ENCODE measurements around the gene TNFAIP3. TPM values are rescaled to one million over a fixed set of nuclear protein-coding genes. Genes with fewer than 3 reads are reported as not detected.

Gene TNFAIP3
- total and polyA plus RNA-seq, 2 of the 4 experiments (the other 2 are of a cell fraction): 5.0 to 14.2 TPM

DNA sequence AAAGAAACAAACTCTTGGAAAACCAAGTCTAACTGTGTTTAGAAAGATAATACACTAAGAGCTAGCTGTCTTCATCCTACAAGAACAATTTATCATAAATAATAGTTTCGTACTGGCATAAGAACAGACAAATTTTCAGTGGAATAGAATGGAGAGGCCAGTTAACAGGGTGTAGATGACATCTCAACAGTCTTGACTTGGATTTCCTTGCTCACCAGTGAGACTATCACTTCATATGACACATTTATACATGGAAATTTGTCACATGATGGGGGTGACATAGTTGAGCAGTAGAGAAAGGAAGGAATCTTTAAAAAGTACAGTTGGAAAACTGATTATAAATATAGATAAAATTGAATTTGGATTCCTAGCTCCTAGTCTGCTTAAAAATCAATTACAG, 35.6 kb downstream of the TNFAIP3 start:
- no peak overlapping the region for H2BK120ac ChIP-seq (ENCODE audit: low read depth, low read length)
- intact Hi-C loops (cut with micrococcal nuclease): no loop called here
- H3K4me2 ChIP-seq (ENCODE audit: low read depth, low read length): no peak overlapping the region
- no peak overlapping the region for H4K8ac ChIP-seq (ENCODE audit: low read depth in 2 of 2, low read length in 2 of 2)
- H3K36me3 ChIP-seq (ENCODE audit: control insufficient read depth, insufficient read depth, low read length): no peaks in the 10 kb centered on the region
- no CpG with 5 or more reads among the region's 1 CpG for WGBS, 2 experiments (ENCODE audit: extremely low coverage in 2 of 2, insufficient read length in 1 of 2)
- no peaks in the 10 kb centered on the region for H4K20me1 ChIP-seq (ENCODE audit: insufficient read depth, low read length)
- ATAC-seq (ENCODE audit: low read depth) (no peak), DNase-seq (no peak)
- H3K23ac ChIP-seq (ENCODE audit: low read depth, low read length): no peak overlapping the region
- in situ Hi-C loops (cut with MboI; ENCODE audit: low sequenced_read_pairs): no loop called here
- CTCF ChIA-PET: no interaction called here
- no peaks in the 10 kb centered on the region for H3K9me3 ChIP-seq (ENCODE audit: control insufficient read depth, insufficient read depth, low read length)
- H3K56ac ChIP-seq (ENCODE audit: extremely low read depth, insufficient read depth, low read length): no peak overlapping the region
- dilution Hi-C loops (cut with HindIII; ENCODE audit: low sequenced_read_pairs, unreplicated experiment): no loop called here
- H3K4me1 ChIP-seq (ENCODE audit: control insufficient read depth, insufficient read depth, low read length): no peaks in the 10 kb centered on the region
- H3K14ac ChIP-seq (replicated peaks; ENCODE audit: low read depth, low read length): no peak overlapping the region
- H2BK15ac ChIP-seq (ENCODE audit: low read depth, low read length): no peak overlapping the region
- POLR2A ChIA-PET (ENCODE audit: unreplicated experiment): no interaction called here
- H2AK9ac ChIP-seq (replicated peaks; ENCODE audit: low read depth, low read length, poor library complexity): no peak overlapping the region
- H2BK20ac ChIP-seq (ENCODE audit: low read depth, low read length): no peak overlapping the region
- no peak overlapping the region for H3K4me3 ChIP-seq (ENCODE audit: insufficient read depth, low read depth, low read length)
- no peak overlapping the region for H3K9ac ChIP-seq (ENCODE audit: low read depth, low read length)
- no peaks in the 10 kb centered on the region for H3K9me1 ChIP-seq (ENCODE audit: insufficient read depth, low read length)
- H3K27me3 ChIP-seq (ENCODE audit: control insufficient read depth, insufficient read depth, low read length): no peaks in the 10 kb centered on the region
- no TSS peak for BruUV-seq (replicated peaks)
- no peak overlapping the region for H3K27ac ChIP-seq (ENCODE audit: insufficient read depth, low read length)
- H2BK5ac ChIP-seq (ENCODE audit: low read depth, low read length, poor library complexity, severe bottlenecking): no peak overlapping the region
- H4K91ac ChIP-seq (ENCODE audit: insufficient read depth, low read depth, low read length): no peak overlapping the region
- no peak overlapping the region for H3K18ac ChIP-seq (ENCODE audit: low read depth, low read length)
- no peaks in the 10 kb centered on the region for H3K79me1 ChIP-seq (ENCODE audit: low read depth in 1 of 2, low read length in 2 of 2)
- TF ChIP-seq MAFK (IDR thresholded peaks at IDR 0.05; ENCODE audit: low read depth, low read length) (no peak), RCOR1 (IDR thresholded peaks at IDR 0.05; ENCODE audit: insufficient replicate concordance, low read length) (no peak), MAZ (IDR thresholded peaks at IDR 0.05; ENCODE audit: borderline replicate concordance, low read depth, low read length) (no peak), NFE2L2 (IDR thresholded peaks at IDR 0.05; ENCODE audit: low read depth, low read length) (no peak), BHLHE40 (IDR thresholded peaks at IDR 0.05; ENCODE audit: low read depth, low read length) (no peak), RAD21 (IDR thresholded peaks at IDR 0.05; ENCODE audit: low read length) (no peak), FOS (IDR thresholded peaks at IDR 0.05; ENCODE audit: low read depth, low read length) (no peak), RFX5 (IDR thresholded peaks at IDR 0.05; ENCODE audit: low read depth, low read length) (no peak), SMC3 (IDR thresholded peaks at IDR 0.05; ENCODE audit: low read depth, low read length) (no peak), MXI1 (IDR thresholded peaks at IDR 0.05; ENCODE audit: borderline replicate concordance, low read depth, low read length) (no peak), CEBPB (IDR thresholded peaks at IDR 0.05; ENCODE audit: low read depth, low read length) (no peak), CHD1 (IDR thresholded peaks at IDR 0.05; ENCODE audit: low read depth, low read length) (no peak), POLR2A (IDR thresholded peaks at IDR 0.05; ENCODE audit: low read depth, low read length) (no peak)
- TF ChIP-seq, protein P1, sequence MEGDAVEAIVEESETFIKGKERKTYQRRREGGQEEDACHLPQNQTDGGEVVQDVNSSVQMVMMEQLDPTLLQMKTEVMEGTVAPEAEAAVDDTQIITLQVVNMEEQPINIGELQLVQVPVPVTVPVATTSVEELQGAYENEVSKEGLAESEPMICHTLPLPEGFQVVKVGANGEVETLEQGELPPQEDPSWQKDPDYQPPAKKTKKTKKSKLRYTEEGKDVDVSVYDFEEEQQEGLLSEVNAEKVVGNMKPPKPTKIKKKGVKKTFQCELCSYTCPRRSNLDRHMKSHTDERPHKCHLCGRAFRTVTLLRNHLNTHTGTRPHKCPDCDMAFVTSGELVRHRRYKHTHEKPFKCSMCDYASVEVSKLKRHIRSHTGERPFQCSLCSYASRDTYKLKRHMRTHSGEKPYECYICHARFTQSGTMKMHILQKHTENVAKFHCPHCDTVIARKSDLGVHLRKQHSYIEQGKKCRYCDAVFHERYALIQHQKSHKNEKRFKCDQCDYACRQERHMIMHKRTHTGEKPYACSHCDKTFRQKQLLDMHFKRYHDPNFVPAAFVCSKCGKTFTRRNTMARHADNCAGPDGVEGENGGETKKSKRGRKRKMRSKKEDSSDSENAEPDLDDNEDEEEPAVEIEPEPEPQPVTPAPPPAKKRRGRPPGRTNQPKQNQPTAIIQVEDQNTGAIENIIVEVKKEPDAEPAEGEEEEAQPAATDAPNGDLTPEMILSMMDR (conservative IDR thresholded peaks at IDR 0.05; ENCODE audit: low read depth, low read length): no peak
- TF ChIP-seq, protein P2, sequence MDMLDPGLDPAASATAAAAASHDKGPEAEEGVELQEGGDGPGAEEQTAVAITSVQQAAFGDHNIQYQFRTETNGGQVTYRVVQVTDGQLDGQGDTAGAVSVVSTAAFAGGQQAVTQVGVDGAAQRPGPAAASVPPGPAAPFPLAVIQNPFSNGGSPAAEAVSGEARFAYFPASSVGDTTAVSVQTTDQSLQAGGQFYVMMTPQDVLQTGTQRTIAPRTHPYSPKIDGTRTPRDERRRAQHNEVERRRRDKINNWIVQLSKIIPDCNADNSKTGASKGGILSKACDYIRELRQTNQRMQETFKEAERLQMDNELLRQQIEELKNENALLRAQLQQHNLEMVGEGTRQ (IDR thresholded peaks at IDR 0.05; ENCODE audit: low read depth, low read length): no peak
- TF ChIP-seq, protein P3, sequence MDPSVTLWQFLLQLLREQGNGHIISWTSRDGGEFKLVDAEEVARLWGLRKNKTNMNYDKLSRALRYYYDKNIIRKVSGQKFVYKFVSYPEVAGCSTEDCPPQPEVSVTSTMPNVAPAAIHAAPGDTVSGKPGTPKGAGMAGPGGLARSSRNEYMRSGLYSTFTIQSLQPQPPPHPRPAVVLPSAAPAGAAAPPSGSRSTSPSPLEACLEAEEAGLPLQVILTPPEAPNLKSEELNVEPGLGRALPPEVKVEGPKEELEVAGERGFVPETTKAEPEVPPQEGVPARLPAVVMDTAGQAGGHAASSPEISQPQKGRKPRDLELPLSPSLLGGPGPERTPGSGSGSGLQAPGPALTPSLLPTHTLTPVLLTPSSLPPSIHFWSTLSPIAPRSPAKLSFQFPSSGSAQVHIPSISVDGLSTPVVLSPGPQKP (IDR thresholded peaks at IDR 0.05; ENCODE audit: borderline replicate concordance, low read depth, low read length): no peak
- H3K4ac ChIP-seq (ENCODE audit: low read depth, low read length): no peak overlapping the region
- no peak overlapping the region for H2AK5ac ChIP-seq (ENCODE audit: low read depth, low read length)
- no peak overlapping the region for H2AFZ ChIP-seq (replicated peaks; ENCODE audit: low read length, poor library complexity)
- H4K5ac ChIP-seq (ENCODE audit: low read depth, low read length): no peak overlapping the region
